K562 (cell line): Measurements from ENCODE around the gene PLCB4. TPM values are rescaled to one million over a fixed set of nuclear protein-coding genes. Genes with fewer than 3 reads are reported as not detected.

Experiments used
- ATAC-seq: fragments of 200-7000 bp; cut with Tn5 transposase; 3 replicates; pipeline ENCODE4 v1.9.1; 2020; ENCODE audit warnings: moderate library complexity
- BruUV-seq: library from RNA; stranded (reverse); fragments of 400-500 nt; replicated peaks from 2 replicates; lab custom pipeline; 2021; lab: Mats Ljungman, UMichigan
- CTCF ChIA-PET: fragments of 300-600 bp; formaldehyde crosslinking; extraction: SDS; loops from one replicate; lab custom pipeline; 2021; ENCODE audit warnings: low intra/inter-chr PET ratio; lab: Yijun Ruan, JAX
- POLR2A ChIA-PET: fragments of 300-600, 350-650 bp; sonication (Branson Sonifier 250); formaldehyde crosslinking; extraction: SDS; loops from one replicate; lab custom pipeline; 2021; ENCODE audit warnings: antibody characterized with exemption, inconsistent platforms; lab: Yijun Ruan, JAX
- DNase-seq, 4 experiments: peaks; one replicate each; pipeline versions ENCODE4 v3.0.0 to v3.0.0-alpha.2; 2011 to 2018; ENCODE audit warnings: low spot score in 3 of 4, mixed read lengths in 3 of 4; ENCODE audit errors: extremely low read depth in 1 of 4
- FAIRE-seq: peaks from 2 replicates; lab custom pipeline; 2011; peaks lifted over from hg19 to GRCh38; lab: Jason Lieb, UNC
- H2AFZ ChIP-seq: 2 replicates; pipeline ENCODE4 v1.6.0; 2011; ENCODE audit warnings: low read depth, low read length, control low read depth, inconsistent platforms
- H3K27ac ChIP-seq: fragments of 200-600 bp; 3 replicates; pipeline ENCODE4 v1.8.0; 2011; ENCODE audit warnings: low read depth, mild to moderate bottlenecking, control low read depth, inconsistent platforms, low read length, moderate library complexity, mixed read lengths; ENCODE audit errors: extremely low read depth
- H3K27me3 ChIP-seq, 2 experiments: fragments of 300-600 bp in 1 of 2; 2 replicates in 1 of 2; 3 replicates in 1 of 2; pipeline versions ENCODE4 v1.6.0 to v1.8.0; 2011; ENCODE audit warnings: inconsistent platforms in 2 of 2, low read length in 2 of 2, mild to moderate bottlenecking in 1 of 2, mixed read lengths in 1 of 2, moderate library complexity in 1 of 2; ENCODE audit not compliant: control insufficient read depth in 2 of 2, insufficient read depth in 2 of 2
- H3K36me3 ChIP-seq: fragments of 300-600 bp; 3 replicates; pipeline ENCODE4 v1.8.0; 2011; ENCODE audit warnings: mild to moderate bottlenecking, low read length, inconsistent platforms; ENCODE audit not compliant: control insufficient read depth, insufficient read depth
- H3K4me1 ChIP-seq, 2 experiments: fragments of 200-600 bp in 1 of 2; replicated peaks in 1 of 2; 2 replicates in 1 of 2; 3 replicates in 1 of 2; pipeline versions ENCODE4 v1.5.1 to v1.8.0; 2011; ENCODE audit warnings: inconsistent platforms in 2 of 2, low read length in 2 of 2, mild to moderate bottlenecking in 1 of 2, mixed read lengths in 1 of 2, moderate library complexity in 1 of 2; ENCODE audit not compliant: control insufficient read depth in 2 of 2, insufficient read depth in 2 of 2
- H3K4me2 ChIP-seq: 2 replicates; pipeline ENCODE4 v1.6.1; 2011; ENCODE audit warnings: low read length, control low read depth, inconsistent platforms, mixed read lengths; ENCODE audit not compliant: insufficient read depth
- H3K4me3 ChIP-seq: fragments of 200-600 bp; sonication (generic), shearing (Covaris generic); 2 replicates; pipeline ENCODE4 v1.5.1; 2016; ENCODE audit warnings: control low read depth, inconsistent platforms
- H3K79me2 ChIP-seq: fragments of 200-600 bp; 3 replicates; pipeline ENCODE4 v1.8.0; 2011; ENCODE audit warnings: low read length, inconsistent platforms; ENCODE audit not compliant: control insufficient read depth, insufficient read depth
- H3K9ac ChIP-seq, 2 experiments: 2 replicates each; pipeline versions ENCODE4 v1.6.0 to v1.6.1; 2011; ENCODE audit warnings: low read depth in 2 of 2, low read length in 2 of 2, control low read depth in 1 of 2, inconsistent platforms in 1 of 2, mild to moderate bottlenecking in 1 of 2, mixed read lengths in 1 of 2; ENCODE audit not compliant: insufficient read depth in 1 of 2
- H3K9me1 ChIP-seq: one replicate; pipeline ENCODE4 v1.6.0; 2011; ENCODE audit warnings: inconsistent platforms, mild to moderate bottlenecking, low read length, moderate library complexity; ENCODE audit not compliant: control insufficient read depth, insufficient read depth
- H3K9me3 ChIP-seq: replicated peaks from 2 replicates; pipeline ENCODE4 v1.5.1; 2011; ENCODE audit warnings: low read depth, low read length, inconsistent platforms; ENCODE audit not compliant: control insufficient read depth, insufficient read depth
- H4K20me1 ChIP-seq: replicated peaks from 2 replicates; pipeline ENCODE4 v1.6.1; 2011; ENCODE audit warnings: low read length, inconsistent platforms, mixed read lengths; ENCODE audit not compliant: control insufficient read depth, insufficient read depth
- ARID1B ChIP-seq: fragments of 450-650 bp; IDR thresholded peaks from 2 replicates; pipeline ENCODE4 v1.6.1; 2016; ENCODE audit warnings: antibody characterized with exemption, mild to moderate bottlenecking, inconsistent platforms
- CBX3 ChIP-seq, 2 experiments: IDR thresholded peaks; 1 replicate in 1 of 2; 2 replicates in 1 of 2; pipeline ENCODE4 v1.6.1; 2012; ENCODE audit warnings: inconsistent platforms in 2 of 2, low read length in 2 of 2, borderline replicate concordance in 1 of 2, control low read depth in 1 of 2
- CXXC5 ChIP-seq: fragments of 250-450 bp; sonication (Bioruptor Pico); IDR thresholded peaks from 2 replicates; pipeline ENCODE4 v1.8.0; 2022; ENCODE audit warnings: inconsistent platforms, mild to moderate bottlenecking, moderate library complexity
- FOS ChIP-seq: IDR thresholded peaks from 3 replicates; pipeline ENCODE4 v1.6.1; 2011; ENCODE audit not compliant: insufficient read length; ENCODE audit errors: extremely low read depth
- GATA2 ChIP-seq: sonication (generic); formaldehyde crosslinking; IDR thresholded peaks from 2 replicates; pipeline ENCODE4 v1.4.0; 2020; ENCODE audit warnings: mild to moderate bottlenecking, missing genetic modification reagents
- GATAD2A ChIP-seq: fragments of 450-650 bp; IDR thresholded peaks from 2 replicates; pipeline ENCODE4 v1.6.1; 2017
- MEIS2 ChIP-seq: fragments of 450-650 bp; IDR thresholded peaks from 2 replicates; pipeline ENCODE4 v1.6.1; 2014; ENCODE audit warnings: mild to moderate bottlenecking; ENCODE audit not compliant: partially characterized antibody
- NR2F6 ChIP-seq: fragments of 450-650 bp; formaldehyde crosslinking; IDR thresholded peaks from 2 replicates; pipeline ENCODE4 v1.4.0; 2020; ENCODE audit warnings: mild to moderate bottlenecking
- in situ Hi-C: fragments of 300-500 bp; cut with MboI; formaldehyde crosslinking; loops from 4 replicates; pipeline ENCODE4 v1.15.0; 2018; ENCODE audit warnings: inconsistent platforms, mixed read lengths
- intact Hi-C: fragments of 100-400 bp; cut with micrococcal nuclease; formaldehyde crosslinking; loops from 2 replicates; pipeline ENCODE4 v1.14.2; 2022
- polyA plus RNA-seq, 8 experiments: library from polyadenylated mRNA; depleted of rRNA in 4 of 8; stranded (reverse) in 5 of 8; unstranded in 3 of 8; fragments of >200 nt; fragmentation: Nextera tagmentation in 2 of 8; fragmentation: Illumina TruSeq in 1 of 8; extraction: Ambion mirVana in 2 of 8; extraction: Trizol in 1 of 8; gene quantifications; 2 replicates each; pipeline versions ENCODE4 v1.2.1 to v1.2.3, GENCODE V29; 2011 to 2014; ENCODE audit warnings: inconsistent platforms in 1 of 8, missing spikeins in 1 of 8
- total RNA-seq, 7 experiments: library from RNA; depleted of rRNA in 6 of 7; stranded (reverse); fragments of >200 nt in 6 of 7; fragmentation: Illumina TruSeq in 2 of 7; extraction: Trizol in 2 of 7; gene quantifications; 2 replicates each; pipeline versions ENCODE4 v1.2.1 to v1.2.3, GENCODE V29; 2011 to 2021; ENCODE audit warnings: low replicate concordance in 1 of 7
- TF ChIP-seq, protein P1 (sequence below): fragments of 250-450 bp; sonication (Bioruptor Pico); IDR thresholded peaks from 2 replicates; pipeline ENCODE4 v1.4.0; 2020; ENCODE audit warnings: mild to moderate bottlenecking, moderate library complexity
- TF ChIP-seq, protein P2 (sequence below), 2 experiments: fragments of 450-650 bp; IDR thresholded peaks; 2 replicates each; pipeline ENCODE4 v1.6.1; 2016

Gene PLCB4
- total and polyA plus RNA-seq, 9 of the 15 experiments (the other 6 are each of a cell fraction or from before 2014, with no cell fraction given): 0.20 to 2.9 (median 0.52) TPM

DNA sequence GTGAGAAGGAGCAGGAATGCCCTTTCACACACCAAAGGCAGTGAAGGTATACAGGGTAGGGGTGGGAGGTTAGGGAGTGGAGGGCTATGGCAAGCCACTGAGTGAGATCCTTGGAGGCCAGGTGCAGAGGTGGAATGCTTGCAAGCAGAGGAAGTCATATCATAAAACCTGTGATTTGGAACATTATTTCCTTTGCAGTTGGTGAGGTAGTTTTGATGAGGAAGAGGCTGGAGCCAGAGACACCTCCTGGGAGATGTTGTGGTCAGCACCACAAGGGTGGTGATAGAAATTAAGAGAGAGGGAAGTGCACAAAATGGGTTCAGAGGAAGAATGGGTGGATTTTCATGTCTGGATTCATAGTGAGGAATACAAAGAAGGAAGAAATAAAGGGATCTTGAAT is 73.0 kb downstream of the PLCB4 start:
- H3K9me1 ChIP-seq: no peaks in the 10 kb centered on the region
- no TSS peak for BruUV-seq
- H3K79me2 ChIP-seq: no peaks in the 10 kb centered on the region
- TF ChIP-seq, protein P1, sequence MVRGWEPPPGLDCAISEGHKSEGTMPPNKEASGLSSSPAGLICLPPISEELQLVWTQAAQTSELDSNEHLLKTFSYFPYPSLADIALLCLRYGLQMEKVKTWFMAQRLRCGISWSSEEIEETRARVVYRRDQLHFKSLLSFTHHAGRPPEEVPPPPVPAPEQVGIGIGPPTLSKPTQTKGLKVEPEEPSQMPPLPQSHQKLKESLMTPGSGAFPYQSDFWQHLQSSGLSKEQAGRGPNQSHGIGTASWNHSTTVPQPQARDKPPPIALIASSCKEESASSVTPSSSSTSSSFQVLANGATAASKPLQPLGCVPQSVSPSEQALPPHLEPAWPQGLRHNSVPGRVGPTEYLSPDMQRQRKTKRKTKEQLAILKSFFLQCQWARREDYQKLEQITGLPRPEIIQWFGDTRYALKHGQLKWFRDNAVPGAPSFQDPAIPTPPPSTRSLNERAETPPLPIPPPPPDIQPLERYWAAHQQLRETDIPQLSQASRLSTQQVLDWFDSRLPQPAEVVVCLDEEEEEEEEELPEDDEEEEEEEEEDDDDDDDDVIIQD (CRISPR knock-in tag): no peak
- TF ChIP-seq GATAD2A: no peak
- no peak for TF ChIP-seq CBX3 (IDR thresholded peaks at IDR 0.05; ENCODE audit: borderline replicate concordance in 1 of 2, low read length in 2 of 2)
- TF ChIP-seq, protein P2, sequence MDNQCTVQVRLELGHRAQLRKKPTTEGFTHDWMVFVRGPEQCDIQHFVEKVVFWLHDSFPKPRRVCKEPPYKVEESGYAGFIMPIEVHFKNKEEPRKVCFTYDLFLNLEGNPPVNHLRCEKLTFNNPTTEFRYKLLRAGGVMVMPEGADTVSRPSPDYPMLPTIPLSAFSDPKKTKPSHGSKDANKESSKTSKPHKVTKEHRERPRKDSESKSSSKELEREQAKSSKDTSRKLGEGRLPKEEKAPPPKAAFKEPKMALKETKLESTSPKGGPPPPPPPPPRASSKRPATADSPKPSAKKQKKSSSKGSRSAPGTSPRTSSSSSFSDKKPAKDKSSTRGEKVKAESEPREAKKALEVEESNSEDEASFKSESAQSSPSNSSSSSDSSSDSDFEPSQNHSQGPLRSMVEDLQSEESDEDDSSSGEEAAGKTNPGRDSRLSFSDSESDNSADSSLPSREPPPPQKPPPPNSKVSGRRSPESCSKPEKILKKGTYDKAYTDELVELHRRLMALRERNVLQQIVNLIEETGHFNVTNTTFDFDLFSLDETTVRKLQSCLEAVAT (IDR thresholded peaks at IDR 0.05): no peak
- TF ChIP-seq CXXC5 (CRISPR knock-in tag): no peak
- no peak for TF ChIP-seq FOS
- no peak for TF ChIP-seq MEIS2
- no peak for TF ChIP-seq NR2F6 (CRISPR knock-in tag)
- no peak for TF ChIP-seq ARID1B
- no peak for TF ChIP-seq GATA2 (CRISPR knock-in tag)
- intact Hi-C loops: no loop called here
- H3K36me3 ChIP-seq: no peaks in the 10 kb centered on the region
- H3K4me3 ChIP-seq: no peak overlapping the region
- ChIA-PET POLR2A (no interaction called here), CTCF (no interaction called here)
- H4K20me1 ChIP-seq: no peaks in the 10 kb centered on the region
- no peaks in the 10 kb centered on the region for H3K27me3 ChIP-seq
- no peak overlapping the region for H3K9ac ChIP-seq
- H2AFZ ChIP-seq: no peak overlapping the region
- FAIRE-seq (no peak), DNase-seq (no peak), ATAC-seq (no peak)
- H3K4me2 ChIP-seq: no peak overlapping the region
- H3K4me1 ChIP-seq: peaks cover 0 to 16% of the 10 kb centered on the region in 2 experiments; a peak in 2 of 5 replicates
- in situ Hi-C loops: no loop called here
- H3K27ac ChIP-seq: no peak overlapping the region
- no peaks in the 10 kb centered on the region for H3K9me3 ChIP-seq
